ENCODE measurements around the gene TYRO3. TPM values are rescaled to one million over a fixed set of nuclear protein-coding genes. Genes with fewer than 3 reads are reported as not detected.
A peak's percentile ranks its signal among the peaks of the same experiment; 100 is the strongest.

The TYRO3 gene
- total and polyA plus RNA-seq, 2 of the 13 experiments (the other 11 are each of a cell fraction or from before 2014, with no cell fraction given) = 24.0 to 43.6 TPM

DNA sequence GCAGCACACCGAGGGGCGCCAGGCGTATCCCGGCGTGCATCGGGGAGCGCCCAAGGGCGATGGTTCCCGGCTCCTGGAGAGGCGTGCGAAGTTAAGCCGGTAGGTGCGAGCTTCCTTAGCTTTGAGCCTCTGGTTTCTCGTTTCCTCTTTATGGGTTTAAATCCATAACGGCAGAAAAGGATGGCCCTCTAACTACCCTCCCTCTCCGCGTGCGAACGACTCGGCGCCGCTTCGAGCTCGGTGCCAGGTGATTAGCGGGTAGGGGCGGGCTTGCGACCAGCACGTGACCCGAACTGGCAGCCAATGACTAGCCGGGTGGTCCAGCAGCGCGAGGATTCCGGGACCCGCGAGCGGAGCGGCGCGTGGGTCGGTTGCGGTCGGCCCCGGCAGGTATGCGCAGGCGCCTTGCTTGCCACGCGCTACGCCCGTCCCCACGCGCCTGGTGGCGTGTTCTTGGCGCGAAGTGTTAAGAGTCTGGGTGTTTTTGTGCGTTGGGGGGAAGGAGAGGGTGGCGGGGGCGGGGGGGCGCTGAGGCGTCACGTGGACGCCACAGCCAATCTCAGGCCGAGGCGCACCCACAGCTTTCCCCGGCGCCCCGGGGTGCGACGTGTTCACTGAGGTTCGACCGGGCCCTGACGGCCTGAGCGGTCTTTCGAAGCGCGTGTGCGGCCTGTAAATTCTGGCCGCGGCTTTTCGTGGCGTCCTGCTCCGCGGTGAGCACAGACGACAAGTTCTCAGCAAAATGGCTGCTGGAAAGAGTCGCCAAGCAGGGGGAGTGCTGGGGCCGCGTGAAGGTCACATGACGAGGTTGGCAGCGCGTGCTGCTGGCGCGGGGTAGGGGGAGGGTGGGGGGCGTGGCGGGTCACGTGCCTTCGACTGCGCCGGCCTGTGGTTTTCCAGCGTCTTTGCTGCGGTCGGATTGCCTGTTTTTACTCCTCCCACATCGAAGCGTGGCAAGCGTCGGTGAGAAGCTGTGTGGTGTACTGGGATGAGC is 62.5 kb downstream of the TYRO3 start (continued):
- TF ChIP-seq EEA1 (CRISPR knock-in tag; IDR thresholded peaks at IDR 0.05; ENCODE audit: borderline replicate concordance) (peak; percentile 41; the same call in 1 of the 2 replicates), HOXA9 (CRISPR knock-in tag; IDR thresholded peaks at IDR 0.05; ENCODE audit: borderline replicate concordance) (peak; percentile 98), RORA (CRISPR knock-in tag; IDR thresholded peaks at IDR 0.05) (no peak), ATF7 (IDR thresholded peaks at IDR 0.05) (no peak), ATF7 (CRISPR knock-in tag; IDR thresholded peaks at IDR 0.05) (peak; percentile 84; the same call in 1 of the 2 replicates), AKAP8 (CRISPR knock-in tag; IDR thresholded peaks at IDR 0.05) (no peak), HDAC1 (CRISPR knock-in tag; IDR thresholded peaks at IDR 0.05) (peak; percentile 47), TBX3 (IDR thresholded peaks at IDR 0.05; ENCODE audit: borderline replicate concordance) (peak; percentile 59), BHLHE40 (IDR thresholded peaks at IDR 0.05; ENCODE audit: low read length) (peak; percentile 90), ZNF644 (CRISPR knock-in tag; IDR thresholded peaks at IDR 0.05; ENCODE audit: low read depth) (no peak), NFE2L1 (CRISPR knock-in tag; IDR thresholded peaks at IDR 0.05; ENCODE audit: borderline replicate concordance) (peak; percentile 95; the same call in 1 of the 2 replicates), BCL6 (CRISPR knock-in tag; IDR thresholded peaks at IDR 0.05) (peak; percentile 59; the same call in 1 of the 2 replicates), NFYB (CRISPR knock-in tag; IDR thresholded peaks at IDR 0.05) (peak; percentile 86), CC2D1A (CRISPR knock-in tag; IDR thresholded peaks at IDR 0.05) (peak; percentile 77; the same call in 1 of the 2 replicates), MXI1 (IDR thresholded peaks at IDR 0.05; ENCODE audit: borderline replicate concordance, low read depth, low read length) (no peak), NAIF1 (CRISPR knock-in tag; IDR thresholded peaks at IDR 0.05; ENCODE audit: borderline replicate concordance) (peak; percentile 91), AGO1 (IDR thresholded peaks at IDR 0.05; ENCODE audit: low read depth, low read length, poor library complexity, severe bottlenecking) (peak; percentile 30), ZNF703 (CRISPR knock-in tag; IDR thresholded peaks at IDR 0.05; ENCODE audit: borderline replicate concordance) (peak; percentile 96), EP300 (IDR thresholded peaks at IDR 0.05; ENCODE audit: low read depth in 2 of 2, low read length in 2 of 2) (peak in 1 of 2 experiments; percentile 38; a peak in 1 of 4 replicates), EP300 (CRISPR knock-in tag; IDR thresholded peaks at IDR 0.05; ENCODE audit: borderline replicate concordance) (no peak; the same call in none of the 2 replicates)
- TF ChIP-seq, protein P1, sequence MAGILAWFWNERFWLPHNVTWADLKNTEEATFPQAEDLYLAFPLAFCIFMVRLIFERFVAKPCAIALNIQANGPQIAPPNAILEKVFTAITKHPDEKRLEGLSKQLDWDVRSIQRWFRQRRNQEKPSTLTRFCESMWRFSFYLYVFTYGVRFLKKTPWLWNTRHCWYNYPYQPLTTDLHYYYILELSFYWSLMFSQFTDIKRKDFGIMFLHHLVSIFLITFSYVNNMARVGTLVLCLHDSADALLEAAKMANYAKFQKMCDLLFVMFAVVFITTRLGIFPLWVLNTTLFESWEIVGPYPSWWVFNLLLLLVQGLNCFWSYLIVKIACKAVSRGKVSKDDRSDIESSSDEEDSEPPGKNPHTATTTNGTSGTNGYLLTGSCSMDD (CRISPR knock-in tag; IDR thresholded peaks at IDR 0.05) = peak; percentile 98
- TF ChIP-seq, protein P2, sequence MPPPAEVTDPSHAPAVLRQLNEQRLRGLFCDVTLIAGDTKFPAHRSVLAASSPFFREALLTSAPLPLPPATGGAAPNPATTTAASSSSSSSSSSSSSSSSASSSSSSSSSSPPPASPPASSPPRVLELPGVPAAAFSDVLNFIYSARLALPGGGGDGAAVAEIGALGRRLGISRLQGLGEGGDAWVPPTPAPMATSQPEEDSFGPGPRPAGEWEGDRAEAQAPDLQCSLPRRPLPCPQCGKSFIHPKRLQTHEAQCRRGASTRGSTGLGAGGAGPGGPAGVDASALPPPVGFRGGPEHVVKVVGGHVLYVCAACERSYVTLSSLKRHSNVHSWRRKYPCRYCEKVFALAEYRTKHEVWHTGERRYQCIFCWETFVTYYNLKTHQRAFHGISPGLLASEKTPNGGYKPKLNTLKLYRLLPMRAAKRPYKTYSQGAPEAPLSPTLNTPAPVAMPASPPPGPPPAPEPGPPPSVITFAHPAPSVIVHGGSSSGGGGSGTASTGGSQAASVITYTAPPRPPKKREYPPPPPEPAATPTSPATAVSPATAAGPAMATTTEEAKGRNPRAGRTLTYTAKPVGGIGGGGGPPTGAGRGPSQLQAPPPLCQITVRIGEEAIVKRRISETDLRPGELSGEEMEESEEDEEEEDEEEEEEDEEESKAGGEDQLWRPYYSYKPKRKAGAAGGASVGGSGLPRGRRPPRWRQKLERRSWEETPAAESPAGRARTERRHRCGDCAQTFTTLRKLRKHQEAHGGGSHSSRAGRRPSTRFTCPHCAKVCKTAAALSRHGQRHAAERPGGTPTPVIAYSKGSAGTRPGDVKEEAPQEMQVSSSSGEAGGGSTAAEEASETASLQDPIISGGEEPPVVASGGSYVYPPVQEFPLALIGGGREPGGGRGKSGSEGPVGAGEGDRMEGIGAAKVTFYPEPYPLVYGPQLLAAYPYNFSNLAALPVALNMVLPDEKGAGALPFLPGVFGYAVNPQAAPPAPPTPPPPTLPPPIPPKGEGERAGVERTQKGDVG (CRISPR knock-in tag; IDR thresholded peaks at IDR 0.05; ENCODE audit: borderline replicate concordance) = peak; percentile 98; the same call in 1 of the 2 replicates

Measured in HepG2 (cell line).